GM12878 (cell line): ENCODE data around the gene METTL23. TPM values are rescaled to one million over a fixed set of nuclear protein-coding genes. Genes with fewer than 3 reads are reported as not detected.

Experiments
- BCL3 ChIP-seq: IDR thresholded peaks from 2 replicates; pipeline ENCODE4 v1.6.1; 2011; ENCODE audit warnings: borderline replicate concordance, low read depth, mild to moderate bottlenecking, moderate library complexity, low read length; ENCODE audit not compliant: insufficient read depth, poor library complexity, severe bottlenecking
- BRCA1 ChIP-seq: IDR thresholded peaks from 2 replicates; pipeline ENCODE4 v1.6.1; 2011; ENCODE audit warnings: low read depth, low read length, improper control_type of control experiment
- CHD2 ChIP-seq: IDR thresholded peaks from 2 replicates; pipeline ENCODE4 v1.6.1; 2011; ENCODE audit warnings: low read depth, low read length, improper control_type of control experiment, borderline replicate concordance
- DPF2 ChIP-seq: fragments of 450-650 bp; IDR thresholded peaks from 2 replicates; pipeline ENCODE4 v1.6.1; 2017; ENCODE audit warnings: mild to moderate bottlenecking
- E2F8 ChIP-seq: fragments of 450-650 bp; IDR thresholded peaks from 2 replicates; pipeline ENCODE4 v1.6.1; 2018; ENCODE audit warnings: mild to moderate bottlenecking, low read depth, moderate library complexity; ENCODE audit not compliant: partially characterized antibody
- EGR1 ChIP-seq, 2 experiments: IDR thresholded peaks; 1 replicate in 1 of 2; 2 replicates in 1 of 2; pipeline ENCODE4 v1.6.1; 2011 to 2012; ENCODE audit warnings: low read depth in 2 of 2, low read length in 2 of 2, borderline replicate concordance in 1 of 2, mild to moderate bottlenecking in 1 of 2, moderate library complexity in 1 of 2
- IKZF1 ChIP-seq: fragments of 450-650 bp; conservative IDR thresholded peaks from 2 replicates; pipeline ENCODE4 v1.6.1; 2017; ENCODE audit warnings: antibody characterized with exemption, mild to moderate bottlenecking
- IRF5 ChIP-seq: fragments of 450-650 bp; IDR thresholded peaks from 2 replicates; pipeline ENCODE4 v1.6.1; 2017; ENCODE audit warnings: borderline replicate concordance
- LARP7 ChIP-seq: fragments of 450-650 bp; IDR thresholded peaks from 2 replicates; pipeline ENCODE4 v1.6.1; 2017; ENCODE audit warnings: mild to moderate bottlenecking
- MEF2A ChIP-seq: IDR thresholded peaks from 2 replicates; pipeline ENCODE4 v1.6.1; 2011; ENCODE audit warnings: low read depth, mild to moderate bottlenecking, low read length, moderate library complexity; ENCODE audit not compliant: insufficient read depth
- POU2F2 ChIP-seq: IDR thresholded peaks from 3 replicates; pipeline ENCODE4 v1.6.1; 2011; ENCODE audit warnings: low read depth, mild to moderate bottlenecking, low read length, borderline replicate concordance
- RUNX3 ChIP-seq: IDR thresholded peaks from 2 replicates; pipeline ENCODE4 v1.6.1; 2012; ENCODE audit warnings: low read length, inconsistent platforms
- SMC3 ChIP-seq: IDR thresholded peaks from 2 replicates; pipeline ENCODE4 v1.6.1; 2011; ENCODE audit warnings: low read length, improper control_type of control experiment, borderline replicate concordance
- polyA plus RNA-seq, 11 experiments: library from polyadenylated mRNA; depleted of rRNA in 4 of 11; unstranded in 6 of 11; stranded (reverse) in 5 of 11; fragments of >200 nt; fragmentation: Nextera tagmentation in 4 of 11; fragmentation: Illumina TruSeq in 1 of 11; extraction: Ambion mirVana in 4 of 11; extraction: Trizol in 1 of 11; gene quantifications; 1 replicate in 1 of 11; 2 replicates in 10 of 11; pipeline versions ENCODE4 v1.2.1 to v1.2.3, GENCODE V29; 2011 to 2016; ENCODE audit warnings: inconsistent platforms in 2 of 11, missing spikeins in 2 of 11, low read depth in 1 of 11
- total RNA-seq, 4 experiments: library from RNA; depleted of rRNA in 3 of 4; stranded (reverse); fragments of >200 nt in 3 of 4; fragmentation: Illumina TruSeq in 1 of 4; extraction: Trizol in 1 of 4; gene quantifications; 2 replicates each; pipeline versions ENCODE4 v1.2.1 to v1.2.3, GENCODE V29; 2013 to 2021
- TF ChIP-seq, protein P1 (sequence below): fragments of 450-650 bp; conservative IDR thresholded peaks from 2 replicates; pipeline ENCODE4 v1.6.1; 2017; ENCODE audit warnings: mild to moderate bottlenecking, moderate library complexity

Gene METTL23
- total and polyA plus RNA-seq, 10 of the 15 experiments (the other 5 are each of a cell fraction or from before 2014, with no cell fraction given): 25.6 to 61.5 (median 30.9) TPM

DNA sequence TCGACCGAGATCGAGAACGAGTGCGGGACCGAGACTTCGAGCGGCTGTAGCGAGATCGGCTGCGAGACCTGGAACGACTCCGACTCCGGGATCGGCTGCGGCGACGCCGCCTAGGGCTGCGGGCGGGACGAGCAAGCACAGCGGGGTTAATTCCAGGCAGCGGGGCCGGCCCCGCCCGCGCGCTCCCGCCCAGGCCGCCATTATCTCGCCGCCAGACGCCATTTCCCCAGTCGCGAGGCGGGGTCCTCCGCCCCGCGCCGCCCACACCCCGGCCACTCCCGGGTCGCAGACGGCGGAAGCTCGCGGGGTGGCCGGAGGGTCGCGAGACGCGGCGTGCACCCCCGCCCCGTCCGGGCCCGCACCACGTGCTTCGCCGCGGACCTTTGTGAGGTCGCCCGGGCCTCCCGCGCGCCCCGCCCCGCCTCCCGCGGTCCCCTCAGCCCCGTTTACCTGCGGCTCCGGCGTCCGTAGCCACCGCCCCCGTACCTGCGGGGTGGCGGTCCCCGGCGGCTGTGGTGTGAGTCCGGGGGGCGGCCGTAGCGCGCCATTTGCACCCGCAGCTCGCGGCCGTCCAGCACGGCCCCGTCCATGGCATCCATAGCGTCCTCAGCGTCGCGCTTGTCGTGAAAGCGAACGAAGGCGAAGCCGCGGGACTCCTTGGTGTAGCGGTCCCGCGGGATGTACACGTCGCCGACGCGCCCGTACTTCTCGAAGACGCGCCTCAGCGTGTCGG lies 9.9 kb downstream of the METTL23 start (continued):
- no peak for TF ChIP-seq RUNX3
- TF ChIP-seq E2F8: no peak
- 0 out of 3 replicates have a peak, but pooled peaks have one; percentile 31 for TF ChIP-seq POU2F2
- TF ChIP-seq CHD2: no peak
- TF ChIP-seq BCL3: peak; percentile 13
- TF ChIP-seq SMC3: no peak
- peak; percentile 82 for TF ChIP-seq LARP7
- no peak for TF ChIP-seq BRCA1
- peak; percentile 44; the same call in 1 of the 2 replicates for TF ChIP-seq IKZF1
- TF ChIP-seq DPF2: peak; percentile 72
- TF ChIP-seq, protein P1, sequence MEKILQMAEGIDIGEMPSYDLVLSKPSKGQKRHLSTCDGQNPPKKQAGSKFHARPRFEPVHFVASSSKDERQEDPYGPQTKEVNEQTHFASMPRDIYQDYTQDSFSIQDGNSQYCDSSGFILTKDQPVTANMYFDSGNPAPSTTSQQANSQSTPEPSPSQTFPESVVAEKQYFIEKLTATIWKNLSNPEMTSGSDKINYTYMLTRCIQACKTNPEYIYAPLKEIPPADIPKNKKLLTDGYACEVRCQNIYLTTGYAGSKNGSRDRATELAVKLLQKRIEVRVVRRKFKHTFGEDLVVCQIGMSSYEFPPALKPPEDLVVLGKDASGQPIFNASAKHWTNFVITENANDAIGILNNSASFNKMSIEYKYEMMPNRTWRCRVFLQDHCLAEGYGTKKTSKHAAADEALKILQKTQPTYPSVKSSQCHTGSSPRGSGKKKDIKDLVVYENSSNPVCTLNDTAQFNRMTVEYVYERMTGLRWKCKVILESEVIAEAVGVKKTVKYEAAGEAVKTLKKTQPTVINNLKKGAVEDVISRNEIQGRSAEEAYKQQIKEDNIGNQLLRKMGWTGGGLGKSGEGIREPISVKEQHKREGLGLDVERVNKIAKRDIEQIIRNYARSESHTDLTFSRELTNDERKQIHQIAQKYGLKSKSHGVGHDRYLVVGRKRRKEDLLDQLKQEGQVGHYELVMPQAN: no peak; the same call in 1 of the 2 replicates
- no peak for TF ChIP-seq IRF5
- TF ChIP-seq MEF2A: no peak
- TF ChIP-seq EGR1 (IDR thresholded peaks at IDR 0.05; ENCODE audit: borderline replicate concordance in 1 of 2, low read depth in 2 of 2, low read length in 2 of 2): peak in 1 of 2 experiments; percentile 75; a peak in 2 of 3 replicates
